Lower leg skin (tissue), 4 donors: ENCODE results near the gene ARHGAP9. TPM values are rescaled to one million over a fixed set of nuclear protein-coding genes. Genes with fewer than 3 reads are reported as not detected.
A peak's percentile ranks its signal among the peaks of the same experiment; 100 is the strongest.

ENCODE experiments used
- DNase-seq, 2 donors: peaks; one replicate each; pipeline ENCODE4 v3.0.0-alpha.2; 2019; ENCODE audit warnings: low spot score in 2 of 2
- H3K4me3 ChIP-seq: fragments of 200-600 bp; sonication (generic); 2 replicates; pipeline ENCODE4 v1.5.1; 2017; ENCODE audit warnings: mild to moderate bottlenecking, low read depth; ENCODE audit not compliant: poor library complexity, severe bottlenecking
- CTCF ChIP-seq, 3 donors: fragments of 450-650 bp; IDR thresholded peaks; one replicate each; pipeline ENCODE4 v1.5.1; 2016; ENCODE audit warnings: antibody characterized with exemption in 3 of 3, mild to moderate bottlenecking in 3 of 3, moderate library complexity in 2 of 3
- POLR2A ChIP-seq, 2 donors: fragments of 450-650 bp; IDR thresholded peaks; one replicate each; pipeline ENCODE4 v1.6.1; 2016 to 2017; ENCODE audit warnings: antibody characterized with exemption in 2 of 2, mild to moderate bottlenecking in 1 of 2, moderate library complexity in 1 of 2
- WGBS, 2 donors: methylation state at CpG; one replicate each; pipeline ENCODE4 v1.1.5; 2018; 5-methylcytosine and 5-hydroxymethylcytosine counted together
- intact Hi-C: fragments of 100-400 bp; cut with DNase I; formaldehyde crosslinking; loops from one replicate; pipeline ENCODE4 v1.15.0; 2023; ENCODE audit warnings: low total_unique reads
- total RNA-seq, 4 donors: library from RNA; depleted of rRNA; stranded (reverse); fragments of >200 nt; gene quantifications; one replicate each; pipeline ENCODE4 v1.1.0, GENCODE V29; 2016

The ARHGAP9 gene
- total RNA-seq, 4 donors from 2014 or later: 2.3 to 6.6 (median 3.1) TPM

GRCh38 chr12:57460468-57460784, 19.2 kb downstream of the ARHGAP9 start:
- no peak overlapping the region for H3K4me3 ChIP-seq
- no peak for TF ChIP-seq POLR2A (IDR thresholded peaks at IDR 0.05)
- TF ChIP-seq CTCF (IDR thresholded peaks at IDR 0.05): no peak
- 1 to 6% methylated on average over 5 to 6 of the region's 6 CpGs for WGBS, 2 donors
- intact Hi-C loops: loop anchor here (10.0 kb wide), 1 partner anchor 164 kb away; no protein-coding TSS in a partner anchor
- no peak for DNase-seq

- TF ChIP-seq POLR2A (IDR thresholded peaks at IDR 0.05) (no peak), CTCF (IDR thresholded peaks at IDR 0.05) (no peak)
- H3K4me3 ChIP-seq: peak within 1 kb of the TSS; percentile 38
- intact Hi-C loops: loop anchor here (10.0 kb wide), 1 partner anchor 165 kb away; no protein-coding TSS in a partner anchor
- DNase-seq: no peak
- WGBS, 2 donors: 0 to 1% methylated on average over 20 to 33 of the region's 36 CpGs
Measured at GRCh38 chr12:57459750-57460467, 19.8 kb downstream of the ARHGAP9 start, which contains the start of gene GLI1. TSS of gene GLI1 (plus strand) at chr12:57459785. CDS start at chr12:57463692, 3,907 bp downstream.

GRCh38 chr12:57459055-57459749, 20.5 kb downstream of the ARHGAP9 start:
- peak overlapping the region; percentile 38 for H3K4me3 ChIP-seq
- WGBS, 2 donors: 0 to 1% methylated on average over 24 of the region's 24 CpGs
- TF ChIP-seq POLR2A (IDR thresholded peaks at IDR 0.05) (no peak), CTCF (IDR thresholded peaks at IDR 0.05) (peak in 1 of 3 donors; percentile 98)
- DNase-seq: peak; percentile 92 to 98
- intact Hi-C loops: no loop called here

- intact Hi-C loops: no loop called here
- WGBS, 2 donors: 26 to 28% methylated on average over 3 of the region's 3 CpGs
- no peak for TF ChIP-seq POLR2A (IDR thresholded peaks at IDR 0.05)
- DNase-seq: no peak
- H3K4me3 ChIP-seq: no peak overlapping the region
Measured at GRCh38 chr12:57458665-57459054, 21.0 kb downstream of the ARHGAP9 start.

GRCh38 chr12:57456737-57457490, 22.8 kb downstream of the ARHGAP9 start:
- WGBS, 2 donors: 87 to 89% methylated on average over 6 of the region's 6 CpGs
- intact Hi-C loops: no loop called here

More at GRCh38 chr12:57456737-57457490, 22.8 kb downstream of the ARHGAP9 start:
- H3K4me3 ChIP-seq: no peak overlapping the region
- no peak for DNase-seq
- TF ChIP-seq CTCF (IDR thresholded peaks at IDR 0.05): no peak
- TF ChIP-seq POLR2A (IDR thresholded peaks at IDR 0.05): no peak
